ENCODE measurements around the gene CDKAL1.

- TF ChIP-seq CTCF (IDR thresholded peaks at IDR 0.05) (no peak), POLR2AphosphoS5 (IDR thresholded peaks at IDR 0.05) (no peak)
These were observed 203.7 kb downstream of the CDKAL1 start for GRCh38 chr6:20737912-20738311.
